Measurements from ENCODE around the gene ULBP2.
"Not testable (repeated sequence)": the region's sequence is repeated elsewhere in the genome, so short reads cannot be mapped to it uniquely, and the experiment has no call there.

Gene ULBP2

DNA sequence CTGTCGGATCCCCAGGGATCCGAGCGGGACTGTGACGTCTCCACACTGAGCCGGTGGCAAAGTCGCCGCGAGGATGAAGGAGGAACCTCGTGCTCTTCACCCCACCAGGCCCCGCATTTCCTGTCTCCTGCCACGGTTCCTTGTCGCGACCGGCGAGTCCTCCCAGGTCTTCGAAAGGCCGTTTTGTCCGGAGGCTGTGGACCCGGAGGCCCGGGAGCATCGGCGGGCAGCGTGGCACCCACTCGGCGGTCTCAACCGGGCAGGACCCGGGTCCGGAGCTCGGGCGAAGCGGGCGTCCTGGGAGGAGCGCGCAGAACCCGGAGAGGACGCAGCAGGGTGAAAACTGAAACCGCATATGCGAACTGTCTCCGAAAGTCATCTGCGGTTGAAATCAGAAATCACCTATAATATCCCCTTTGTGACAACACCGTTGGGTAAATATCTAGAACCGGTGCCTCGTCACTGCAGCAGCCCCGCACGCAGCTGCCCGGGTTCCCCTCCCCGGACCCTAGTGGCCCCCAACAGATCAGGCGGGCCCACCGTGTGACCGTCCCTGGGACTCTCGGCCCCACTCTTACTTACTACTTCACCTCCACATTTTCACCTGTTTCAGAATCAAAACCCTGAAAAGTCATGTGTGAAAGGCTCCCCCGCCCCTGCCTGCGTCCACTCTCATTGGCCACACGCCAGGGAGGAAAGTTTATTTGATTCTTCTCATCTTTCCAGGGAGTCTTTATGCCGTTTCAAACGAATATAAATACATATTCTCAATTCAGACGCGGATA is 3.1 kb upstream of the ULBP2 start:
- TF ChIP-seq, protein P1, sequence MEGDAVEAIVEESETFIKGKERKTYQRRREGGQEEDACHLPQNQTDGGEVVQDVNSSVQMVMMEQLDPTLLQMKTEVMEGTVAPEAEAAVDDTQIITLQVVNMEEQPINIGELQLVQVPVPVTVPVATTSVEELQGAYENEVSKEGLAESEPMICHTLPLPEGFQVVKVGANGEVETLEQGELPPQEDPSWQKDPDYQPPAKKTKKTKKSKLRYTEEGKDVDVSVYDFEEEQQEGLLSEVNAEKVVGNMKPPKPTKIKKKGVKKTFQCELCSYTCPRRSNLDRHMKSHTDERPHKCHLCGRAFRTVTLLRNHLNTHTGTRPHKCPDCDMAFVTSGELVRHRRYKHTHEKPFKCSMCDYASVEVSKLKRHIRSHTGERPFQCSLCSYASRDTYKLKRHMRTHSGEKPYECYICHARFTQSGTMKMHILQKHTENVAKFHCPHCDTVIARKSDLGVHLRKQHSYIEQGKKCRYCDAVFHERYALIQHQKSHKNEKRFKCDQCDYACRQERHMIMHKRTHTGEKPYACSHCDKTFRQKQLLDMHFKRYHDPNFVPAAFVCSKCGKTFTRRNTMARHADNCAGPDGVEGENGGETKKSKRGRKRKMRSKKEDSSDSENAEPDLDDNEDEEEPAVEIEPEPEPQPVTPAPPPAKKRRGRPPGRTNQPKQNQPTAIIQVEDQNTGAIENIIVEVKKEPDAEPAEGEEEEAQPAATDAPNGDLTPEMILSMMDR (IDR thresholded peaks at IDR 0.05): no peak
- peak; percentile 67 for DNase-seq (ENCODE audit: low spot score)
- H3K4me3 ChIP-seq: peak overlapping the region; percentile 56
- H3K27ac ChIP-seq: no peak overlapping the region

DNA sequence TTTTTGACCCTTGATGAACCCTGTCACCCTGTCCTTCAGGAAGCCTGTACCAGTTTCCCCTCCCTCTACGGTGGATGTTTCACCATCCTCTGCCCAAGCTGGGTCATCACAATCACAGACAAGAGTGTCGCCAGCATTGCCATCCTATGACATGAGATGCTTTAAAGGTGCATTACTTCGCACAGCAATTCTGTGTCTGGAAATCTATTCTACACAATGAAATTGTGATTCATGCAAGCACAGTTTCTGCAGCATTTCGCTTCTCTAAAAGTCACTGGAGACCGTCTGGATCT is 2.5 kb upstream of the ULBP2 start:
- no peak overlapping the region for H3K27ac ChIP-seq
- DNase-seq (ENCODE audit: low spot score): peak; percentile 17
- TF ChIP-seq, protein P1 (IDR thresholded peaks at IDR 0.05): no peak
- peak overlapping the region; percentile 56 for H3K4me3 ChIP-seq

DNA sequence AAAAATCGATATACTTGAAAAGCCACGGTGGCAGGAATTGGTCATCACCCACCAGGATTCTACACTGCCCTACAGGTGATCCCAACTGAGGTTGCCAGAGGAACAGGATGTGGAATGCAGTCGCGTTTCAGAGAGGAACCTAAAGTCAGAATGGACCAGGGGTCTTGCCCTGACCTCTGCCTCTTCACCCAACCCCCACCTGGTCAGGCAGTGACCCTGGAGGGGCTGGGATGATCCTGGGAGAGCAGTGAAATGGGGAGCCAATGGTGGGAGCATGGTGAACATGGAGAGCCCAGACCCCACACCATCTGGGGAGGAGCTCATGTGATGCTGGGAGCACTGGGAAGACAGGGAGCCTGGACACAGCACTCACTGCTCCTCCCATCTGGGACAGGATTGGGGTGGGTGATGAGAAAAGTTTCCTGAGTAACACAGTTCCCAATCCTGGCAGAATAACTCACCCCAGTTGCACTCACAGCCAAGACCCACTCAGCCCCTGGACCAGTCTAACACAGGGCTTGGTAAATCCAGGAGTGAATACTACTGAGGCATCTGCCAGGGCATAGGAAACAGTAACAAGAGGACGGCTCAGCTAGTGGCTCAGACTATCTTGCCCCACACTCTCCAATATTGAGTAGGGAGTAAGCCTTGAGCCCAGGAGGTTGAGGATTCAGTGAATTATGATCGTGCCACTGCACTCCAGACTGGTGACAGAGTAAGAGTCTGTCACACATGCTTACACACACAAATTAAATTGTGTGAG is 1.7 kb upstream of the ULBP2 start:
- peak; percentile 50 for DNase-seq (ENCODE audit: low spot score)
- TF ChIP-seq, protein P1 (IDR thresholded peaks at IDR 0.05): no peak
- no peak overlapping the region for H3K4me3 ChIP-seq
- no peak overlapping the region for H3K27ac ChIP-seq

GRCh38 chr6:149940672-149940982 is 1.2 kb upstream of the ULBP2 start:
- H3K4me3 ChIP-seq: no peak overlapping the region
- TF ChIP-seq, protein P1 (IDR thresholded peaks at IDR 0.05): no peak
- DNase-seq (ENCODE audit: low spot score): peak; percentile 68
- H3K27ac ChIP-seq: no peak overlapping the region

- DNase-seq (ENCODE audit: low spot score): peak; percentile 72
- no peak overlapping the region for H3K27ac ChIP-seq
Observed at GRCh38 chr6:149942461-149942829, 631 bp downstream of the ULBP2 start.

DNA sequence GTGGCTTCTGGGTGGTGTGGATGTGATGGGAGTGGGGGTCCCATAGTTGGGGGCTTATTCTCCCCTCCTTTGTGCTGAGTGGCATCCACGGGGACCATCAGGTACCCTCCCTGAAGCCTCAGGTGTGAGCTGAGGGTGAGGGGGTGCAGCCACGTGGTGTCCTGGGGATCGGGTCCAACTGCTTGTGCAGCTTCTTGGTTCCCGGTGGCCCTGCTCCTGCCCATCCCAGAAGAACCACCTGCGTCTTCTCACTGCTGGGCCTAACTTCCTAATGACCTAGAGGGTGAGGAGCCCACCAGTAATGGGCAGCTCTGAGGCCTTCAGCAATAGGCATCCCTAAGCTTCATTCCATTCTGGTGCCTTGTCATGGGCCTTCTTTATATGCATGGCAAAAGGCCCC is 1.5 kb downstream of the ULBP2 start:
- DNase-seq (ENCODE audit: low spot score): peak; percentile 41
- not testable (repeated sequence) for H3K27ac ChIP-seq, H3K4me3 ChIP-seq

More at GRCh38 chr6:149942461-149942829, 631 bp downstream of the ULBP2 start:
- peak overlapping the region; percentile 71 for H3K4me3 ChIP-seq
- TF ChIP-seq, protein P1 (IDR thresholded peaks at IDR 0.05): no peak

DNA sequence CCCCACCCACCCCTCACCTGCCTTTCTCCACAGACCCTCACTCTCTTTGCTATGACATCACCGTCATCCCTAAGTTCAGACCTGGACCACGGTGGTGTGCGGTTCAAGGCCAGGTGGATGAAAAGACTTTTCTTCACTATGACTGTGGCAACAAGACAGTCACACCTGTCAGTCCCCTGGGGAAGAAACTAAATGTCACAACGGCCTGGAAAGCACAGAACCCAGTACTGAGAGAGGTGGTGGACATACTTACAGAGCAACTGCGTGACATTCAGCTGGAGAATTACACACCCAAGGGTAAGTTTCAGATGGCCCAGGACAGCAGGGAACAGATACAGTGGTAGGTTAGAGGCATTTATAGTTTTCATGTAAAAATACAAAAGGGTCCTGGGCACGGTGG is 3.5 kb downstream of the ULBP2 start:
- not testable (repeated sequence) for H3K4me3 ChIP-seq; H3K27ac ChIP-seq; DNase-seq (ENCODE audit: low spot score)

DNA sequence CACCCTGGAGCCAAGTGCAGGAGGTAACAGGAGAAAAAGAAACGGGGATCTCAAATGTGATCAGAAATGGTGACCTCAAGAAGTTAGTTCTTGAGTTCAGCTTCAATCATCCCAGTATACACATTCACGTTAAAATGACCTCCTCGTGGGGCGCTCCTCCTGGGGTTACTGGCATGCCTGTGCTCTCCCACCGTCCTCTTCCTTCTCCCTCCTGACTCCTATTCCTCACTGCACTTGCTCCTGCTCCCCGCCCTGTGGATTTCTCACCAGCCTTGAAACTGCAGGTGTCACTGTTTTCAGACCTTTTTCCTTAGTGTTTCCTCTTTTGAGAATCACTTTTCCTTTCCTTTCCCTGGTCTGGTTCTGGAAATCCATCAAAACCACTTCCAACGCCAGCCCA is 4.8 kb downstream of the ULBP2 start:
- peak; percentile 17 for DNase-seq (ENCODE audit: low spot score)
- H3K4me3 ChIP-seq, H3K27ac ChIP-seq: not testable (repeated sequence)

DNA sequence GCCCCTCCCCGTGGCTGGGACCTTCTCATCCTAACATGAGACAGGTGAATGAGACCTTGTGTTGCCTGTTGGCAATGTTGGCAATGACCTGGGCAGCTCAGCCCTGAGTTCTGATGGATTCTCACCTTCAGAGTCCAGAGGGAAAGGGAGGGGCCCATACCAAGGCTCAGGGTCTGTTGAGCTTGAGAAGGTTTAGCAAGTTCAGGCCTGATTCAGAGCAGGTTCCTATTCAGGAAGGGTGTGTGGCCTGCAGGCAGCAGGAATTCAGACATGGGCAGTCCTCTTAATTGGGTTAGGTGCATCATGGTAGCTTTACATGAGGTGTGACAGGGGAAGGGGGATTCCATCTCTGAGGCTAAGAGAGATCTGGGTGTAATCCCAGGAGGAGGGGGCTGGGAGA is 5.7 kb downstream of the ULBP2 start:
- DNase-seq (ENCODE audit: low spot score); H3K4me3 ChIP-seq; H3K27ac ChIP-seq: not testable (repeated sequence)
